MM.1S (cell line): Measurements from ENCODE around the gene SPAG16.

Experiments used
- EZH2 ChIP-seq: fragments of 300-600 bp; sonication (generic); optimal IDR thresholded peaks from 2 replicates; pipeline ENCODE3; 2017; ENCODE audit warnings: low read depth, mild to moderate bottlenecking, antibody characterized with exemption, low read length, mixed read lengths
- TF ChIP-seq, protein P1 (sequence below): fragments of 300-600 bp; sonication (generic); IDR thresholded peaks from 2 replicates; pipeline ENCODE4 v1.5.1; 2016; ENCODE audit warnings: antibody characterized with exemption, low read length, mixed read lengths

DNA sequence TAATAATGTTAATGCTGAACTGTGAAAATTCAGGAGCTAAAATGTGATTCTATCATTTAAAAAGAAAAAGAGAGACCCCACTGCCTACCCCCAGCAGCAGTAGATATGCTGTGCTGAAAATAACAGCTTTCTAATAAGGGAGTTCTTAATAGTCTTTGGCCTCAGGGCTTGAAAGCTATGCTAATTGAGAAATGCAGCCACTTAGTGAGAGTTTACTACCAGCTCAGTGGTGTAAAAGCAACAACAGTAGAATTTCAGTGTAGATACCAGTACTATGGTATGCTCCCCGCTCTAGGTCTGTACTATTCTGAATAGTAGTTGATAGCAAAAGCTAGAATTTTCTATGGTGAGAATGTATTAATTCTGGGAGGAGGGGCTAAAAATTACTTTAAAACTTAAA is 823.5 kb downstream of the SPAG16 start:
- TF ChIP-seq, protein P1, sequence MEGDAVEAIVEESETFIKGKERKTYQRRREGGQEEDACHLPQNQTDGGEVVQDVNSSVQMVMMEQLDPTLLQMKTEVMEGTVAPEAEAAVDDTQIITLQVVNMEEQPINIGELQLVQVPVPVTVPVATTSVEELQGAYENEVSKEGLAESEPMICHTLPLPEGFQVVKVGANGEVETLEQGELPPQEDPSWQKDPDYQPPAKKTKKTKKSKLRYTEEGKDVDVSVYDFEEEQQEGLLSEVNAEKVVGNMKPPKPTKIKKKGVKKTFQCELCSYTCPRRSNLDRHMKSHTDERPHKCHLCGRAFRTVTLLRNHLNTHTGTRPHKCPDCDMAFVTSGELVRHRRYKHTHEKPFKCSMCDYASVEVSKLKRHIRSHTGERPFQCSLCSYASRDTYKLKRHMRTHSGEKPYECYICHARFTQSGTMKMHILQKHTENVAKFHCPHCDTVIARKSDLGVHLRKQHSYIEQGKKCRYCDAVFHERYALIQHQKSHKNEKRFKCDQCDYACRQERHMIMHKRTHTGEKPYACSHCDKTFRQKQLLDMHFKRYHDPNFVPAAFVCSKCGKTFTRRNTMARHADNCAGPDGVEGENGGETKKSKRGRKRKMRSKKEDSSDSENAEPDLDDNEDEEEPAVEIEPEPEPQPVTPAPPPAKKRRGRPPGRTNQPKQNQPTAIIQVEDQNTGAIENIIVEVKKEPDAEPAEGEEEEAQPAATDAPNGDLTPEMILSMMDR: no peak
- no peak for TF ChIP-seq EZH2
